HEK293T (cell line): Measurements from ENCODE around the gene MKRN1.

ENCODE experiments used
- ARNT ChIP-seq: fragments of 450-650 bp; IDR thresholded peaks from 2 replicates; pipeline ENCODE4 v1.6.1; 2017; ENCODE audit warnings: mild to moderate bottlenecking
- BHLHE40 ChIP-seq: fragments of 450-650 bp; IDR thresholded peaks from 2 replicates; pipeline ENCODE4 v1.6.1; 2016; ENCODE audit warnings: mild to moderate bottlenecking, moderate library complexity, borderline replicate concordance
- ELF4 ChIP-seq: fragments of 450-650 bp; IDR thresholded peaks from 2 replicates; pipeline ENCODE4 v1.6.1; 2017; ENCODE audit warnings: antibody characterized with exemption
- FOXA1 ChIP-seq: fragments of 450-650 bp; IDR thresholded peaks from 2 replicates; pipeline ENCODE4 v1.6.1; 2016; ENCODE audit warnings: mild to moderate bottlenecking
- FOXK2 ChIP-seq: fragments of 450-650 bp; IDR thresholded peaks from 2 replicates; pipeline ENCODE4 v1.6.1; 2016; ENCODE audit warnings: mild to moderate bottlenecking
- FOXM1 ChIP-seq: fragments of 450-650 bp; IDR thresholded peaks from 2 replicates; pipeline ENCODE4 v1.6.1; 2017; ENCODE audit warnings: mild to moderate bottlenecking, borderline replicate concordance
- HDGF ChIP-seq: fragments of 450-650 bp; IDR thresholded peaks from 2 replicates; pipeline ENCODE4 v1.6.1; 2017; ENCODE audit warnings: antibody characterized with exemption, borderline replicate concordance
- L3MBTL2 ChIP-seq: fragments of 450-650 bp; conservative IDR thresholded peaks from 2 replicates; pipeline ENCODE4 v1.6.1; 2016; ENCODE audit warnings: mild to moderate bottlenecking
- LEF1 ChIP-seq: fragments of 450-650 bp; IDR thresholded peaks from 2 replicates; pipeline ENCODE4 v1.6.1; 2017; ENCODE audit warnings: mild to moderate bottlenecking, borderline replicate concordance
- NFRKB ChIP-seq: fragments of 450-650 bp; IDR thresholded peaks from 2 replicates; pipeline ENCODE4 v1.6.1; 2016; ENCODE audit warnings: mild to moderate bottlenecking, moderate library complexity
- SP1 ChIP-seq: fragments of 450-650 bp; IDR thresholded peaks from 2 replicates; pipeline ENCODE4 v1.6.1; 2017
- SUZ12 ChIP-seq: fragments of 450-650 bp; IDR thresholded peaks from 2 replicates; pipeline ENCODE4 v1.6.1; 2016; ENCODE audit warnings: mild to moderate bottlenecking
- TF ChIP-seq, protein P1 (sequence below): fragments of 450-650 bp; IDR thresholded peaks from 2 replicates; pipeline ENCODE4 v1.6.1; 2016

GRCh38 chr7:140435252-140435895 lies 43.9 kb downstream of the MKRN1 start:
- TF ChIP-seq FOXA1 = no peak
- no peak for TF ChIP-seq ELF4
- no peak for TF ChIP-seq NFRKB
- no peak for TF ChIP-seq SP1
- TF ChIP-seq BHLHE40 = no peak
- TF ChIP-seq, protein P1, sequence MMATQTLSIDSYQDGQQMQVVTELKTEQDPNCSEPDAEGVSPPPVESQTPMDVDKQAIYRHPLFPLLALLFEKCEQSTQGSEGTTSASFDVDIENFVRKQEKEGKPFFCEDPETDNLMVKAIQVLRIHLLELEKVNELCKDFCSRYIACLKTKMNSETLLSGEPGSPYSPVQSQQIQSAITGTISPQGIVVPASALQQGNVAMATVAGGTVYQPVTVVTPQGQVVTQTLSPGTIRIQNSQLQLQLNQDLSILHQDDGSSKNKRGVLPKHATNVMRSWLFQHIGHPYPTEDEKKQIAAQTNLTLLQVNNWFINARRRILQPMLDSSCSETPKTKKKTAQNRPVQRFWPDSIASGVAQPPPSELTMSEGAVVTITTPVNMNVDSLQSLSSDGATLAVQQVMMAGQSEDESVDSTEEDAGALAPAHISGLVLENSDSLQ = no peak
- TF ChIP-seq L3MBTL2 = no peak
- no peak for TF ChIP-seq SUZ12
- no peak for TF ChIP-seq FOXK2
- TF ChIP-seq FOXM1 = no peak
- TF ChIP-seq ARNT = no peak
- no peak for TF ChIP-seq HDGF
- TF ChIP-seq LEF1 = no peak
